HEK293T (cell line): Measurements from ENCODE around the gene ME3.
"Not testable (repeated sequence)": the region's sequence is repeated elsewhere in the genome, so short reads cannot be mapped to it uniquely, and the experiment has no call there.

Experiments used
- CTCF ChIA-PET: fragments of 350-600 bp; formaldehyde crosslinking; extraction: SDS; loops from one replicate; lab custom pipeline; 2021; ENCODE audit warnings: antibody characterized with exemption, inconsistent platforms; lab: Yijun Ruan, JAX
- POLR2A ChIA-PET: fragments of 350-600 bp; formaldehyde crosslinking; extraction: SDS; loops from one replicate; lab custom pipeline; 2020; ENCODE audit warnings: antibody characterized with exemption, inconsistent platforms; lab: Yijun Ruan, JAX
- DNase-seq: peaks from one replicate; pipeline ENCODE4 v3.0.0; 2012; ENCODE audit warnings: mixed read lengths; ENCODE audit errors: extremely low spot score
- ARNT ChIP-seq: fragments of 450-650 bp; IDR thresholded peaks from 2 replicates; pipeline ENCODE4 v1.6.1; 2017; ENCODE audit warnings: mild to moderate bottlenecking
- BHLHE40 ChIP-seq: fragments of 450-650 bp; IDR thresholded peaks from 2 replicates; pipeline ENCODE4 v1.6.1; 2016; ENCODE audit warnings: mild to moderate bottlenecking, moderate library complexity, borderline replicate concordance
- CTBP1 ChIP-seq: fragments of 450-650 bp; IDR thresholded peaks from 2 replicates; pipeline ENCODE4 v1.6.1; 2016; ENCODE audit warnings: borderline replicate concordance
- ELF4 ChIP-seq: fragments of 450-650 bp; IDR thresholded peaks from 2 replicates; pipeline ENCODE4 v1.6.1; 2017; ENCODE audit warnings: antibody characterized with exemption
- FOXA1 ChIP-seq: fragments of 450-650 bp; IDR thresholded peaks from 2 replicates; pipeline ENCODE4 v1.6.1; 2016; ENCODE audit warnings: mild to moderate bottlenecking
- FOXK2 ChIP-seq: fragments of 450-650 bp; IDR thresholded peaks from 2 replicates; pipeline ENCODE4 v1.6.1; 2016; ENCODE audit warnings: mild to moderate bottlenecking
- FOXM1 ChIP-seq: fragments of 450-650 bp; IDR thresholded peaks from 2 replicates; pipeline ENCODE4 v1.6.1; 2017; ENCODE audit warnings: mild to moderate bottlenecking, borderline replicate concordance
- HDGF ChIP-seq: fragments of 450-650 bp; IDR thresholded peaks from 2 replicates; pipeline ENCODE4 v1.6.1; 2017; ENCODE audit warnings: antibody characterized with exemption, borderline replicate concordance
- L3MBTL2 ChIP-seq: fragments of 450-650 bp; conservative IDR thresholded peaks from 2 replicates; pipeline ENCODE4 v1.6.1; 2016; ENCODE audit warnings: mild to moderate bottlenecking
- LEF1 ChIP-seq: fragments of 450-650 bp; IDR thresholded peaks from 2 replicates; pipeline ENCODE4 v1.6.1; 2017; ENCODE audit warnings: mild to moderate bottlenecking, borderline replicate concordance
- NFRKB ChIP-seq: fragments of 450-650 bp; IDR thresholded peaks from 2 replicates; pipeline ENCODE4 v1.6.1; 2016; ENCODE audit warnings: mild to moderate bottlenecking, moderate library complexity
- PKNOX1 ChIP-seq: fragments of 450-650 bp; IDR thresholded peaks from 2 replicates; pipeline ENCODE4 v1.6.1; 2016
- SP1 ChIP-seq: fragments of 450-650 bp; IDR thresholded peaks from 2 replicates; pipeline ENCODE4 v1.6.1; 2017
- SUZ12 ChIP-seq: fragments of 450-650 bp; IDR thresholded peaks from 2 replicates; pipeline ENCODE4 v1.6.1; 2016; ENCODE audit warnings: mild to moderate bottlenecking
- TARDBP ChIP-seq: fragments of 450-650 bp; IDR thresholded peaks from 2 replicates; pipeline ENCODE4 v1.6.1; 2016
- ZNF384 ChIP-seq: fragments of 450-650 bp; IDR thresholded peaks from 2 replicates; pipeline ENCODE4 v1.6.1; 2016

ME3 gene

GRCh38 chr11:86624366-86624765 is 48.0 kb downstream of the ME3 start:
- ChIA-PET CTCF (interaction anchor here (1.1 to 1.2 kb wide), 2 partner anchors 11 to 16 kb away, joined by 3 to 5 read pairs; no protein-coding TSS in a partner anchor), POLR2A (no interaction called here)
- TF ChIP-seq SP1 (no peak), SUZ12 (no peak), FOXK2 (no peak), NFRKB (no peak), FOXA1 (no peak), TARDBP (no peak), BHLHE40 (no peak), PKNOX1 (no peak)
- no peak for DNase-seq

- CTCF ChIA-PET: interaction anchor here (1.1 to 1.2 kb wide), 2 partner anchors 11 to 15 kb away, joined by 3 to 5 read pairs; no protein-coding TSS in a partner anchor
- POLR2A ChIA-PET: no interaction called here
- TF ChIP-seq ELF4 (no peak), L3MBTL2 (no peak), PKNOX1 (no peak), ZNF384 (no peak), BHLHE40 (no peak), FOXK2 (no peak), FOXM1 (no peak), SUZ12 (no peak)
Observed at GRCh38 chr11:86623736-86624135, 48.7 kb downstream of the ME3 start.

GRCh38 chr11:86623041-86623621 is 49.3 kb downstream of the ME3 start:
- ChIA-PET POLR2A (no interaction called here), CTCF (interaction anchor here (1.1 to 1.9 kb wide), 2 partner anchors 15 kb away, joined by 5 to 9 read pairs; no protein-coding TSS in a partner anchor)
- no peak for TF ChIP-seq SP1
- no peak for DNase-seq

More at GRCh38 chr11:86623736-86624135, 48.7 kb downstream of the ME3 start:
- DNase-seq: no peak

GRCh38 chr11:86621854-86622253 is 50.6 kb downstream of the ME3 start:
- no peak for TF ChIP-seq ZNF384
- no peak for TF ChIP-seq TARDBP
- no peak for TF ChIP-seq SP1
- TF ChIP-seq NFRKB: no peak
- no peak for TF ChIP-seq SUZ12
- TF ChIP-seq PKNOX1: no peak
- no peak for TF ChIP-seq BHLHE40
- TF ChIP-seq ELF4: no peak
- no peak for TF ChIP-seq ARNT
- TF ChIP-seq HDGF: no peak
- TF ChIP-seq FOXA1: no peak
- TF ChIP-seq L3MBTL2: no peak
- POLR2A ChIA-PET: no interaction called here
- no peak for DNase-seq
- CTCF ChIA-PET: interaction anchor here (1.5 to 1.9 kb wide), 2 partner anchors 12 to 14 kb away, joined by 3 to 9 read pairs; no protein-coding TSS in a partner anchor

GRCh38 chr11:86620891-86621521 is 51.4 kb downstream of the ME3 start:
- CTCF ChIA-PET: interaction anchor here (1.5 to 1.9 kb wide), 2 partner anchors 11 to 13 kb away, joined by 3 to 9 read pairs; no protein-coding TSS in a partner anchor
- TF ChIP-seq CTBP1 (no peak), L3MBTL2 (no peak), ARNT (no peak)
- DNase-seq: no peak
- POLR2A ChIA-PET: no interaction called here

GRCh38 chr11:86619428-86619827 is 53.0 kb downstream of the ME3 start:
- POLR2A ChIA-PET: not testable (repeated sequence)

GRCh38 chr11:86617502-86617901 is 54.9 kb downstream of the ME3 start:
- no peak for TF ChIP-seq NFRKB
- TF ChIP-seq HDGF: no peak
- no peak for TF ChIP-seq SP1
- TF ChIP-seq CTBP1: no peak
- TF ChIP-seq SUZ12: no peak
- TF ChIP-seq FOXA1: no peak
- TF ChIP-seq FOXM1: no peak
- no peak for TF ChIP-seq LEF1
- TF ChIP-seq PKNOX1: no peak
- TF ChIP-seq FOXK2: no peak
- POLR2A ChIA-PET: no interaction called here
- no peak for DNase-seq
- CTCF ChIA-PET: interaction anchor here (0.7 to 2.9 kb wide), 2 partner anchors 9 to 127 kb away, joined by 7 to 17 read pairs; no protein-coding TSS in a partner anchor

More at GRCh38 chr11:86619428-86619827, 53.0 kb downstream of the ME3 start:
- not testable (repeated sequence) for DNase-seq
- CTCF ChIA-PET: interaction anchor here (2.9 kb wide), 1 partner anchor 11 kb away, joined by 17 read pairs; no protein-coding TSS in a partner anchor
